Urinary bladder (tissue), 2 donors: ENCODE data around the gene MRPL18. TPM values are rescaled to one million over a fixed set of nuclear protein-coding genes. Genes with fewer than 3 reads are reported as not detected.

Experiments
- polyA plus RNA-seq: library from polyadenylated mRNA; stranded (reverse); fragments of 200-250 nt; gene quantifications from one replicate; pipeline ENCODE4 v1.2.3, GENCODE V29; 2013
- small RNA-seq: library from RNA; depleted of rRNA; stranded (forward); fragments of <200 nt; gene quantifications from one replicate; pipeline ENCODE3, GENCODE V24; 2014
- total RNA-seq: library from RNA; depleted of rRNA; stranded (reverse); fragments of >200 nt; gene quantifications from one replicate; pipeline ENCODE4 v1.2.3, GENCODE V29; 2014
- donor health status: healthy.

The MRPL18 gene
- total and polyA plus RNA-seq, 2 donors = 58.0 to 77.7 TPM

Small RNAs within 50 kb of the gene (small RNA-seq; reads per million reads assigned to genes)
- gene SNORA20 = 58.7 reads per million, percentile 97 among the genes with 10 or more reads in this experiment
- not detected for gene SNORA29

Other genes starting within 250 kb of the MRPL18 start
- gene SOD2, start 97.2 kb upstream of the MRPL18 start, total RNA-seq = 103 TPM
- 521 TPM for gene SOD2, start 97.2 kb upstream of the MRPL18 start, polyA plus RNA-seq
- gene WTAP, start 63.0 kb upstream of the MRPL18 start, total RNA-seq = 103 TPM
- 73.5 TPM for gene WTAP, start 63.0 kb upstream of the MRPL18 start, polyA plus RNA-seq
- 16.6 TPM for gene ACAT2, start 28.4 kb upstream of the MRPL18 start, total RNA-seq
- 16.3 TPM for gene ACAT2, start 28.4 kb upstream of the MRPL18 start, polyA plus RNA-seq
- 137 TPM for gene TCP1, start 865 bp upstream of the MRPL18 start, total RNA-seq
- gene TCP1, start 865 bp upstream of the MRPL18 start, polyA plus RNA-seq = 147 TPM
- not detected for gene PNLDC1, start 9.8 kb downstream of the MRPL18 start, total RNA-seq
- 0.15 TPM for gene PNLDC1, start 9.8 kb downstream of the MRPL18 start, polyA plus RNA-seq
- 0.05 TPM for gene MAS1, start 100.5 kb downstream of the MRPL18 start, total RNA-seq
- gene MAS1, start 100.5 kb downstream of the MRPL18 start, polyA plus RNA-seq = not detected
- 46.6 TPM for gene IGF2R, start 178.6 kb downstream of the MRPL18 start, total RNA-seq
- gene IGF2R, start 178.6 kb downstream of the MRPL18 start, polyA plus RNA-seq = 32.1 TPM